Mesangial cell (primary cell): Measurements from ENCODE around the gene PIGBOS1. TPM values are rescaled to one million over a fixed set of nuclear protein-coding genes. Genes with fewer than 3 reads are reported as not detected.

Source experiments
- total RNA-seq: library from RNA; depleted of rRNA; stranded (reverse); fragments of >200 nt; gene quantifications from 2 replicates; pipeline ENCODE4 v1.2.3, GENCODE V29; 2015

Gene PIGBOS1, protein sequence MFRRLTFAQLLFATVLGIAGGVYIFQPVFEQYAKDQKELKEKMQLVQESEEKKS
- 8.7 and 11.2 TPM in 2 replicates for total RNA-seq

DNA sequence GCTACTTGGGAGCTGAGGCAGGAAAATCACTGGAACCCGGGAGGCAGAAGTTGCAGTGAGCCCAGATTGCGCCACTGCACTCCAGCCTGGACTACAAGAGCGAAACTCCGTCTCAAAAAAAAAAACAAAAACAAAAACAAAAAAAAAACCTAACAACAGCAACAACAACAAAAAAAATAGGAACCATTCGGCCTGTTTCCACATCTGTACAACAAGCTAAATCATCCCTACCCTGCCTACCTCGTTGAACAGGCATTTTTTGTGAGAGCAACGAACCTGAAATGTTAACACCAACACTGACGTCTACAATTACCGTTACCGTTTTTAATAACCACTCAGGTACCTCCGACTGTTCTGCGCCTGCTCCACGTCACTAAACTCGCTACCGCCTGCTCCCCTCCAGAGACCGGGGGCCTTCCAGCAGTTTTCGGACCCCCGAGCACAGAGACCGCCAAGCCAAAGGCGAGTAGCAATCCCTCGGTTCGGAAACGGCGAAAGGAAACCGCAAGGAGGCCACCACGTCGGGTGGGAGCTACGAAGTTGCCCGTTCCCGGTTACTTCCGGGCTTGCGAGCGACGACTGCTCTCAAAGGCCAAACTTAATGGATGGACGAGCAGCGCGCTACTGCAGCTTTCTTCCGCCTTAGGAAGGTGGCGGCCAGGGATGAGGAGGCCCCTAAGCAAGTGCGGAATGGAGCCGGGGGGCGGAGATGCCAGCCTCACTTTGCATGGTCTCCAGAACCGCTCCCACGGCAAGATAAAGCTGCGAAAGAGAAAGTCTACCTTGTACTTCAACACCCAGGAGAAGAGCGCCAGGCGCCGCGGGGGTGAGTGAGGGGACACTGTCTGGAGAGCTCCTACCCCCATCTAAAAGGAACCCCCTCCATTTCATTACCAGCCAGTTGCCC lies at the start of gene PIGBOS1, which contains the start of gene PIGB:
Gene PIGBOS1 (minus strand): TSS at position 536 of the 907 bp plus-strand sequence. CDS start 1,331 bp downstream, outside the sequence.
Gene PIGB (plus strand): TSS at position 635 of the 907 bp plus-strand sequence. CDS start 29 bp downstream, at position 664.

DNA sequence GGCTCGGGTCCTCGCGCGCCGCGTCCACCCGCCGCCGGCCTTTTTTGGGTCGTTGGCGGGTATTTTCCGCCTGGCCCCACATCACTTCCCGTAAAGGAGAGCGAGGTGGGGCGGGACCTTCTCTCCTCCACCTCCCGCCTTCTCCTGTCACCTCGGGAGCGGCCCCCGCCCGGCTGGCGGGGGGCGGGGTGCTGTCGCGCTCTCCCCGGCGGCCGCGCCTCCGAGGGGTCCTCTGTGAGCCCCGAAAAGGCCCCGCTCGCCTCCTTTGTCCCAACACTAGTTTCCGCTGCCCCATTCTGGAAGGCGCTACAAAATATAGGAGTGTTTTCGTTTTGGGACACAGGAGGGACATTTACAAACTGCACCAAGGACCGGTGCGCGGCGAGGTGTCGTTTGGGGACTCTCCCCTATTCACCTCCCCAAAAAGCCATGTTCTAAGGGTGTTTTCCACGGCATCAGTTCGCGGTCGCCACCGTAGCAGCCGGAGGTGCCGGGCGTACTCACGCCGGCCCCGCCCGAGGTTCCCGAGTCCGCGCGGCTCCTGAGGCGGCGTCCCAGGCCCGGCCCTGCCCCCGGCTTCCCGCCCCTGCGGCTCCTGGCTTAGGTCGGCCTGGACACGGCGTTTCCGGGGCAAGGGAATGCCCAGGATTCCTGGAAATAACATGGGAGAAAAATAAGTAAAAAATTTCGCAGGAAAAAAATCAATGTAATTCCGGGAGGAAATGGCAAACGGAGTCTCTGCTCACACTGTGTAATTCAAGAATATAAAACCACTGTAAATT lies 29.0 kb downstream of the PIGBOS1 start, which contains the start of gene RAB27A:
Gene RAB27A (minus strand): TSS at position 68 of the 782 bp plus-strand sequence. CDS start 54,879 bp downstream, outside the sequence.

Other genes starting within 250 kb of the PIGBOS1 start
- 38.2 and 43.2 TPM in 2 replicates for gene RSL24D1, start 122.2 kb downstream of the PIGBOS1 start, total RNA-seq
- 5.1 and 5.5 TPM in 2 replicates for gene RAB27A, start 29.3 kb downstream of the PIGBOS1 start, total RNA-seq
- 7.2 and 8.9 TPM in 2 replicates for gene PIGB, start 99 bp upstream of the PIGBOS1 start, total RNA-seq
- 15.8 and 25.4 TPM in 2 replicates for gene CCPG1, start 89.2 kb upstream of the PIGBOS1 start, total RNA-seq
- 1.6 and 2.1 TPM in 2 replicates for gene PIERCE2, start 89.4 kb upstream of the PIGBOS1 start, total RNA-seq
- 1.8 and 2.0 TPM in 2 replicates for gene DNAAF4, start 189.1 kb upstream of the PIGBOS1 start, total RNA-seq